DMS153 treated with DMSO at 0.1 percent for 48 hours (cell line): Measurements from ENCODE around the gene MBNL1.

Experiments used
- DNase-seq: peaks from one replicate; lab custom pipeline; 2025; ENCODE audit not compliant: unreplicated experiment; lab: John Stamatoyannopoulos, UW

The MBNL1 gene

GRCh38 chr3:152469248-152470025 lies 200.7 kb downstream of the MBNL1 start:
- DNase-seq = no peak

GRCh38 chr3:152470095-152470494 lies 201.4 kb downstream of the MBNL1 start:
- DNase-seq = no peak

GRCh38 chr3:152470893-152471292 lies 202.2 kb downstream of the MBNL1 start:
- DNase-seq = no peak

GRCh38 chr3:152471814-152472671 lies 203.3 kb downstream of the MBNL1 start:
- peak; percentile 51 for DNase-seq

- no peak for DNase-seq
Observed at GRCh38 chr3:152472672-152472954, 203.9 kb downstream of the MBNL1 start.

- DNase-seq = no peak
Observed at GRCh38 chr3:152474585-152474984, 205.9 kb downstream of the MBNL1 start.

- DNase-seq = no peak
Observed at GRCh38 chr3:152477422-152477821, 208.7 kb downstream of the MBNL1 start.

- DNase-seq = no peak
Observed at GRCh38 chr3:152480282-152480953, 211.7 kb downstream of the MBNL1 start.

GRCh38 chr3:152486364-152486763 lies 217.6 kb downstream of the MBNL1 start:
- DNase-seq = no peak

- DNase-seq = no peak
Observed at GRCh38 chr3:152488449-152488848, 219.7 kb downstream of the MBNL1 start.

GRCh38 chr3:152491922-152492321 lies 223.2 kb downstream of the MBNL1 start:
- no peak for DNase-seq

- no peak for DNase-seq
Observed at GRCh38 chr3:152496286-152496685, 227.6 kb downstream of the MBNL1 start.

GRCh38 chr3:152496716-152497115 lies 228.0 kb downstream of the MBNL1 start:
- DNase-seq = no peak

- no peak for DNase-seq
Observed at GRCh38 chr3:152497457-152497856, 228.7 kb downstream of the MBNL1 start.

GRCh38 chr3:152497890-152498289 lies 229.2 kb downstream of the MBNL1 start:
- DNase-seq = no peak

GRCh38 chr3:152499791-152500385 lies 231.2 kb downstream of the MBNL1 start:
- no peak for DNase-seq

- DNase-seq = no peak
Observed at GRCh38 chr3:152505926-152506325, 237.2 kb downstream of the MBNL1 start.

- no peak for DNase-seq
Observed at GRCh38 chr3:152508705-152509104, 240.0 kb downstream of the MBNL1 start.

- no peak for DNase-seq
Observed at GRCh38 chr3:152511904-152512303, 243.2 kb downstream of the MBNL1 start.

GRCh38 chr3:152513301-152513960 lies 244.7 kb downstream of the MBNL1 start:
- DNase-seq = no peak
